ENCODE data around the gene PRKCE.
"Not testable (repeated sequence)": the region's sequence is repeated elsewhere in the genome, so short reads cannot be mapped to it uniquely, and the experiment has no call there.

PRKCE gene

DNA sequence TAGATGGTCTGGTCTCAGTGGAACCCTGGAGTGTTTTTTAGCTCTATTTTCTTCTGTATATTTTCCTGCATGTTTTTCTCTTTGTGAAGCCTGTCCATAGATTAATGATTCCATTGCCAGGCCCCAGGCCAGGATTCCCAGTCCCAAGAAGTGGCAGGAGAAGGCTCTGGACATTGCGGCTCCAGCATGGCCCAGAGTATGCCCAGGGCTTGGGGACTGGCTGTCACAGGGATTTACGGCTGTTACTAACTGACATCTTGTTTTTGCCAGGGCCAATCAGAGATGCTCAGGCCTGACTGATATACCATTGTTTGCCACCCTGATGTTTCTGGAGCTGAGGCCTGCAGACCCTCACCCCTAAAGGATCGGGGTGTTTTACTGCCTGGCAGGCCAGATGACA, 59.0 kb downstream of the PRKCE start:
- H3K4me3 ChIP-seq (ENCODE audit: low read length), result no peak overlapping the region
- TF ChIP-seq ZNF274 (IDR thresholded peaks at IDR 0.05; ENCODE audit: low read depth, low read length), result no peak

DNA sequence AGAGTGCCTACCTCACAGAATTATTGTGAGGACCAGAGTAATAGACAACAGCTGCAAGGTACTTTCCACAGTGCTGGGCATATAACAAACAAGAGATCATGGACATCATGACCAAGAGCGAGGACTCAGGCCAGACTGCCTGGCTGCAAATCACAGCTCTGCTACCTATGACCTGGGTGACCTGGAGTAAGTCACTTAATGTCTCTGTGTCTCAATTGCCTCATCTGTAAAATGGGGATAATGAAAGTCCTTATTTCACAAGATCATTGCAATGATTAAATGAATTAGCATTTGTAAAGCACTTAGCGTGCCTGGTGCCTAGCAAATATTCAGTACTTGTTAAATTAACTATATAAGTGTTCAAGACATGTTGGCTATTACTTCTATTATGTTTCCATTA, 59.7 kb downstream of the PRKCE start:
- no peak overlapping the region for H3K4me3 ChIP-seq (ENCODE audit: low read length)
- TF ChIP-seq ZNF274 (IDR thresholded peaks at IDR 0.05; ENCODE audit: low read depth, low read length), result no peak

DNA sequence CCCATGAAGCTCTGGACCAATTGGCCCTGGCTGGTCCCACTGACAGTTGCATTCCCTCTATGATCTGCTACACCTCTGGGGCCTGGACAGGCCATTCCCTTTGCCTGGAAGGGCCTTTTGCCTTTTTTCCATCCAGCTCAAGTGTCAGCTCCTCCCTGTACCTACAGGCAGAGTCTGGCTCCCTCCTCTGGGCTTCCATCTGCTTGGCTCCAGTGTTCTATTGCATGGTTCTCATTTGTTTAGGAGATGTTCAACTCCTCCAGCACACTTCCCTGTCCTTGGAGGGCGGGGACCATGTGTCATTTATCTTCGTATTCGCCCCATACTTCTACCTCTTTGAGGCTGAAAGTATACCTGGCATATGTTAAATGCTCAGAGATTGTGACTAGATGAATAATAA, 61.1 kb downstream of the PRKCE start:
- no peak for TF ChIP-seq ZNF274 (IDR thresholded peaks at IDR 0.05; ENCODE audit: low read depth, low read length)
- no peak overlapping the region for H3K4me3 ChIP-seq (ENCODE audit: low read length)

- TF ChIP-seq ZNF274 (IDR thresholded peaks at IDR 0.05; ENCODE audit: low read depth, low read length), result no peak
- no peak overlapping the region for H3K4me3 ChIP-seq (ENCODE audit: low read length)
These were observed 61.7 kb downstream of the PRKCE start for GRCh38 chr2:45713136-45713535.

DNA sequence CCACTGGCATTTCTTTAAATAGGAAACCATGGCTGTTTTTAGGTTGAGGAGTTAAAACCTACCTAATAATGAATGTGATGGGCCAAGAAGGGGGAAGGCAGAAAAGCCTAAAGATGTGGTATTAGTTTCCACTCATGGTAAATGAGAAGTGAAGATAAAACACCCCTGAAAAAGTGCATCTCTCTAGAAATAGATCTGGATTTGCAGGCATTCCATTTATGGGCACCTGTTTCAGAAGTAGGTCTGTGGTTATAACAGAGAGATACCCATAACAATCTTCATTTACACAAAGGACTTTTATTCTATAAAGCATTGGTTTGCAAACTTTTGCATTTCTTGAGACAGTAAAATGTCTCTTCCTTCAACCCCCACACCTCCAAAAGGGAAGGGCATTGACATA, 62.1 kb downstream of the PRKCE start:
- no peak overlapping the region for H3K4me3 ChIP-seq (ENCODE audit: low read length)
- TF ChIP-seq ZNF274 (IDR thresholded peaks at IDR 0.05; ENCODE audit: low read depth, low read length), result no peak

DNA sequence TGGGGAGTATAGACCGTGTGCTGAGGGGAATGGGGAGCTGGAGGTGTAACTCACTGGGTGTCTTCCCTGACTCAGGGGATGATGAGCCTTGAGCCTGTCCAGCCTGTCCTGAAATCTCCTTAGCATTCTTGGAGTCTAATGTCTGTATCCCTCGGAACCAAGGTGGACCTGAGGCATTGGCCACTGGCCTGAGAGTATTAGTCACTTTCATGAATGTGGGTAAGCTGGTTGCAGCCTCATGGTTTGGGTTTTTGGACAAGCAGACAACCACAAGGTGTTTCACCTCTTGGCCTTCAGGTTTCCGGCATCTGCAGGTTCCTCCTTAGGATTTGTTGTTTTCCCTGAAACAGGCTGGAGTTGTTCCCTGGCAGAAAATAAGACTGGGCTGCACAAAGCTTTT, 63.2 kb downstream of the PRKCE start:
- TF ChIP-seq ZNF274 (IDR thresholded peaks at IDR 0.05; ENCODE audit: low read depth, low read length), result no peak

GRCh38 chr2:45715601-45716379, 64.3 kb downstream of the PRKCE start:
- no peak overlapping the region for H3K4me3 ChIP-seq (ENCODE audit: low read length)
- no peak for TF ChIP-seq ZNF274 (IDR thresholded peaks at IDR 0.05; ENCODE audit: low read depth, low read length)

More for the DNA sequence above, 63.2 kb downstream of the PRKCE start:
- no peak overlapping the region for H3K4me3 ChIP-seq (ENCODE audit: low read length)

GRCh38 chr2:45716432-45716831, 65.0 kb downstream of the PRKCE start:
- not testable (repeated sequence) for H3K4me3 ChIP-seq (ENCODE audit: low read length)

- no peak for TF ChIP-seq ZNF274 (IDR thresholded peaks at IDR 0.05; ENCODE audit: low read depth, low read length)
These were observed 65.4 kb downstream of the PRKCE start for GRCh38 chr2:45716915-45717314.

GRCh38 chr2:45720210-45720609, 68.7 kb downstream of the PRKCE start:
- TF ChIP-seq ZNF274 (IDR thresholded peaks at IDR 0.05; ENCODE audit: low read depth, low read length), result no peak

More at GRCh38 chr2:45716915-45717314, 65.4 kb downstream of the PRKCE start:
- no peak overlapping the region for H3K4me3 ChIP-seq (ENCODE audit: low read length)

GRCh38 chr2:45721150-45721549, 69.7 kb downstream of the PRKCE start:
- no peak overlapping the region for H3K4me3 ChIP-seq (ENCODE audit: low read length)
- no peak for TF ChIP-seq ZNF274 (IDR thresholded peaks at IDR 0.05; ENCODE audit: low read depth, low read length)

More at GRCh38 chr2:45720210-45720609, 68.7 kb downstream of the PRKCE start:
- no peak overlapping the region for H3K4me3 ChIP-seq (ENCODE audit: low read length)

DNA sequence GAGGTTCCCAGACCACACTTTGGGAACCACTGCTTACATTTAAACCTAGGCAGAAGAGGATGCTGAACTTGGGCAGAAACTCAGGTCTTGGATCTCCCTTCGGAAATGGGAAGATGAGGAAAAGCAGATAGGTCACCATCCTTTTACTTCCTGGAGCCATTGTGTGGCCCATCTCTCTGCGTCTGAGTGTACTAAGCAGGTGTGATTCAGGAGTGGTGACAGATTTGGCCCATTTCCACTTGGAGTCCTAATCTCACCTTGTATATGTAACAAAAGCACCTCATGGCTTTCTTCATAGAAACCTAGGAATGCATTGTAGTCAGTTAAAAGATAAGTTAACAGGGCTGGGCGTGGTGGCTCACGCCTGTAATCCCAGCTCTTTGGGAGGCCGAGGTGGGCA, 71.0 kb downstream of the PRKCE start:
- TF ChIP-seq ZNF274 (IDR thresholded peaks at IDR 0.05; ENCODE audit: low read depth, low read length), result no peak
- no peak overlapping the region for H3K4me3 ChIP-seq (ENCODE audit: low read length)

DNA sequence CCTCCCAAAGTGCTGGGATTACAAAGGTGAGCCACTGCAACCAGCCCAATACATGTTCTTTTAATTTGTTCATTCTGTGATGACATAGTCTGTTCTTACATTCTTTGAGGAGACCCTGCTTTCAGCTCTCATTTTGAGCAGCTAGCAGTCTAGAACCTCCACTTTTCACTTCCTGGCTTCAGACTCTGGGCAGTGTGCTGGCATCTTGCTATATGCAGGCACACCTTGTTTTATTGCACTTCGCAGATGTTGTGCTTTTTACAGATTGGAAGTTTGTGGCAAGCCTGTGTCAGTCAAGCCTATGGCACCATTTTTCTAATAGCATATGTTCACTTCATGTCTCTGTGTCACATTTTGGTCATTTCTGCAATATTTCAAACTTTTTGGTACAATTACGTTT, 72.4 kb downstream of the PRKCE start:
- no peak for TF ChIP-seq ZNF274 (IDR thresholded peaks at IDR 0.05; ENCODE audit: low read depth, low read length)

GRCh38 chr2:45724335-45724734, 72.9 kb downstream of the PRKCE start:
- no peak for TF ChIP-seq ZNF274 (IDR thresholded peaks at IDR 0.05; ENCODE audit: low read depth, low read length)
- no peak overlapping the region for H3K4me3 ChIP-seq (ENCODE audit: low read length)

More for the DNA sequence above, 72.4 kb downstream of the PRKCE start:
- H3K4me3 ChIP-seq (ENCODE audit: low read length), result no peak overlapping the region

GRCh38 chr2:45725731-45726130, 74.3 kb downstream of the PRKCE start:
- H3K4me3 ChIP-seq (ENCODE audit: low read length), result no peak overlapping the region
- TF ChIP-seq ZNF274 (IDR thresholded peaks at IDR 0.05; ENCODE audit: low read depth, low read length), result no peak

DNA sequence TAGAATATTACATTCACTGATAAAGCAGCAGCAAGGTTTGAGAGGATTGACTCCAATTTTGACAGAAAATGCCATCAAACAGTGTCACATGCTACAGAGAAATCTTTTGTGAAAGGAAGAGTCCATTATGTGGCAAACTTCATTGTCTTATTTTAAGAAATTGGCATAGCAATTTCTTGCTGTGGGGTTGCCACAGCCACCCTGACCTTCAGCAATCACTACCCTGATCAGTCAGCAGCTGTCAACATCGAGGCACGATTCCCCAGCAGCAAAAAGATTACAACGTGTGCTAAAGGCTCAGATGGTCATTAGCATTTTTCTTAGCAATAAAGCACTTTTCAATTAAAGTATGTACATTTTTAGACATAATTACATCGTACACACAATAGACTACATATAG, 74.7 kb downstream of the PRKCE start:
- H3K4me3 ChIP-seq (ENCODE audit: low read length), result no peak overlapping the region

More for the DNA sequence above, 74.7 kb downstream of the PRKCE start:
- TF ChIP-seq ZNF274 (IDR thresholded peaks at IDR 0.05; ENCODE audit: low read depth, low read length), result no peak

Data from GM08714 (cell line).